Neural progenitor cell (in vitro differentiated cells): ENCODE data around the gene LARGE1. TPM values are rescaled to one million over a fixed set of nuclear protein-coding genes. Genes with fewer than 3 reads are reported as not detected.
A peak's percentile ranks its signal among the peaks of the same experiment; 100 is the strongest.

Experiments used
- DNase-seq: peaks from one replicate; pipeline ENCODE4 v3.0.0-alpha.2; 2016; ENCODE audit warnings: low spot score
- H2AFZ ChIP-seq: fragments of 200-600 bp; sonication (generic); replicated peaks from 2 replicates; pipeline ENCODE4 v1.6.1; 2016; ENCODE audit warnings: antibody characterized with exemption
- H3F3A ChIP-seq: fragments of 200-600 bp; sonication (generic); 2 replicates; pipeline ENCODE4 v1.6.1; 2016; ENCODE audit warnings: antibody characterized with exemption, low read depth
- H3K27ac ChIP-seq: fragments of 200-600 bp; sonication (generic); 2 replicates; pipeline ENCODE4 v1.5.1; 2016; ENCODE audit warnings: mild to moderate bottlenecking
- H3K27me3 ChIP-seq: fragments of 200-600 bp; sonication (generic); 2 replicates; pipeline ENCODE4 v1.6.1; 2016; ENCODE audit warnings: mild to moderate bottlenecking, moderate library complexity
- H3K36me3 ChIP-seq: fragments of 200-600 bp; sonication (generic); 2 replicates; pipeline ENCODE4 v1.5.1; 2016
- H3K4me1 ChIP-seq: fragments of 200-600 bp; sonication (generic); 2 replicates; pipeline ENCODE4 v1.6.1; 2016; ENCODE audit warnings: mixed run types
- H3K4me2 ChIP-seq: fragments of 200-600 bp; sonication (generic); 2 replicates; pipeline ENCODE4 v1.6.1; 2016
- H3K4me3 ChIP-seq: fragments of 200-600 bp; sonication (generic); 2 replicates; pipeline ENCODE4 v1.5.1; 2016
- H3K79me2 ChIP-seq: fragments of 200-600 bp; sonication (generic); 2 replicates; pipeline ENCODE4 v1.6.1; 2016; ENCODE audit warnings: low read depth
- H3K9ac ChIP-seq: fragments of 200-600 bp; sonication (generic); 2 replicates; pipeline ENCODE4 v1.6.1; 2016
- H3K9me3 ChIP-seq: fragments of 200-600 bp; sonication (generic); 2 replicates; pipeline ENCODE4 v1.5.1; 2016; ENCODE audit warnings: low read depth
- H4K20me1 ChIP-seq: fragments of 200-600 bp; sonication (generic); 2 replicates; pipeline ENCODE4 v1.6.1; 2016; ENCODE audit warnings: low read depth
- H3K27ac Mint-ChIP-seq: 3 replicates; pipeline ENCODE4 v1.8.0; 2021; ENCODE audit warnings: mixed read lengths
- H3K27me3 Mint-ChIP-seq: 2 replicates; pipeline ENCODE4 v1.8.0; 2022; ENCODE audit warnings: low read depth, mild to moderate bottlenecking, inconsistent platforms, moderate library complexity, mixed read lengths; ENCODE audit not compliant: insufficient read depth
- H3K36me3 Mint-ChIP-seq: 3 replicates; pipeline ENCODE4 v1.8.0; 2021; ENCODE audit warnings: mixed read lengths
- H3K4me1 Mint-ChIP-seq: 3 replicates; pipeline ENCODE4 v1.8.0; 2021; ENCODE audit warnings: mixed read lengths
- H3K4me3 Mint-ChIP-seq: 3 replicates; pipeline ENCODE4 v1.8.0; 2021; ENCODE audit warnings: mild to moderate bottlenecking, moderate library complexity, mixed read lengths
- H3K9me3 Mint-ChIP-seq: 3 replicates; pipeline ENCODE4 v1.8.0; 2020; ENCODE audit warnings: mixed read lengths
- EZH2 ChIP-seq: fragments of 200-600 bp; sonication (generic); IDR thresholded peaks from 2 replicates; pipeline ENCODE4 v1.6.1; 2017; ENCODE audit warnings: antibody characterized with exemption, mild to moderate bottlenecking, moderate library complexity
- EZH2phosphoT487 ChIP-seq: fragments of 200-600 bp; sonication (generic); IDR thresholded peaks from 2 replicates; pipeline ENCODE4 v1.6.1; 2017; ENCODE audit warnings: antibody characterized with exemption
- total RNA-seq: library from RNA; depleted of rRNA; stranded (reverse); fragments of >200 nt; gene quantifications from 2 replicates; pipeline ENCODE4 v1.2.3, GENCODE V29; 2015; ENCODE audit warnings: low replicate concordance
- TF ChIP-seq, protein P1 (sequence below): fragments of 200-600 bp; sonication (generic); IDR thresholded peaks from 2 replicates; pipeline ENCODE4 v1.5.1; 2017; ENCODE audit warnings: antibody characterized with exemption, mild to moderate bottlenecking

Gene LARGE1
- total RNA-seq, 1 donor from 2014 or later = 24.9 TPM

- Mint-ChIP-seq H3K9me3 (peaks cover 24% of the 10 kb centered on the region), H3K36me3 (peaks cover 30% of the 10 kb centered on the region), H3K4me1 (peaks cover 32% of the 10 kb centered on the region), H3K27me3 (peaks cover 2% of the 10 kb centered on the region), H3K4me3 (no peak overlapping the region), H3K27ac (no peak overlapping the region)
- Histone ChIP-seq H3K79me2 (peaks cover 24% of the 10 kb centered on the region), H3K9ac (no peak overlapping the region), H3K4me1 (peaks cover 9% of the 10 kb centered on the region), H4K20me1 (peaks cover 8% of the 10 kb centered on the region), H2AFZ (no peak overlapping the region), H3K9me3 (no peaks in the 10 kb centered on the region), H3K4me3 (no peak overlapping the region), H3K27me3 (no peaks in the 10 kb centered on the region), H3F3A (peaks cover 7% of the 10 kb centered on the region), H3K27ac (no peak overlapping the region), H3K36me3 (no peaks in the 10 kb centered on the region), H3K4me2 (no peak overlapping the region)
- TF ChIP-seq, protein P1, sequence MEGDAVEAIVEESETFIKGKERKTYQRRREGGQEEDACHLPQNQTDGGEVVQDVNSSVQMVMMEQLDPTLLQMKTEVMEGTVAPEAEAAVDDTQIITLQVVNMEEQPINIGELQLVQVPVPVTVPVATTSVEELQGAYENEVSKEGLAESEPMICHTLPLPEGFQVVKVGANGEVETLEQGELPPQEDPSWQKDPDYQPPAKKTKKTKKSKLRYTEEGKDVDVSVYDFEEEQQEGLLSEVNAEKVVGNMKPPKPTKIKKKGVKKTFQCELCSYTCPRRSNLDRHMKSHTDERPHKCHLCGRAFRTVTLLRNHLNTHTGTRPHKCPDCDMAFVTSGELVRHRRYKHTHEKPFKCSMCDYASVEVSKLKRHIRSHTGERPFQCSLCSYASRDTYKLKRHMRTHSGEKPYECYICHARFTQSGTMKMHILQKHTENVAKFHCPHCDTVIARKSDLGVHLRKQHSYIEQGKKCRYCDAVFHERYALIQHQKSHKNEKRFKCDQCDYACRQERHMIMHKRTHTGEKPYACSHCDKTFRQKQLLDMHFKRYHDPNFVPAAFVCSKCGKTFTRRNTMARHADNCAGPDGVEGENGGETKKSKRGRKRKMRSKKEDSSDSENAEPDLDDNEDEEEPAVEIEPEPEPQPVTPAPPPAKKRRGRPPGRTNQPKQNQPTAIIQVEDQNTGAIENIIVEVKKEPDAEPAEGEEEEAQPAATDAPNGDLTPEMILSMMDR = no peak
- TF ChIP-seq EZH2 (no peak), EZH2phosphoT487 (no peak)
- no peak for DNase-seq
Measured at GRCh38 chr22:33707581-33707980, 212.7 kb downstream of the LARGE1 start.

GRCh38 chr22:33706100-33706499, 214.2 kb downstream of the LARGE1 start:
- Mint-ChIP-seq H3K27me3 (peaks cover 5% of the 10 kb centered on the region), H3K27ac (no peak overlapping the region), H3K9me3 (peaks cover 22% of the 10 kb centered on the region), H3K36me3 (peaks cover 29% of the 10 kb centered on the region), H3K4me3 (no peak overlapping the region), H3K4me1 (peaks cover 20% of the 10 kb centered on the region)
- Histone ChIP-seq H3K4me1 (peaks cover 13% of the 10 kb centered on the region), H3K36me3 (no peaks in the 10 kb centered on the region), H3K79me2 (peaks cover 24% of the 10 kb centered on the region), H3K4me2 (no peak overlapping the region), H4K20me1 (peaks cover 8% of the 10 kb centered on the region), H3K27ac (no peak overlapping the region), H3F3A (peaks cover 7% of the 10 kb centered on the region), H3K9me3 (no peaks in the 10 kb centered on the region), H3K27me3 (no peaks in the 10 kb centered on the region), H3K9ac (no peak overlapping the region), H3K4me3 (no peak overlapping the region), H2AFZ (no peak overlapping the region)
- TF ChIP-seq EZH2 (no peak), EZH2phosphoT487 (no peak)
- TF ChIP-seq, protein P1 = no peak
- peak; percentile 33 for DNase-seq

DNA sequence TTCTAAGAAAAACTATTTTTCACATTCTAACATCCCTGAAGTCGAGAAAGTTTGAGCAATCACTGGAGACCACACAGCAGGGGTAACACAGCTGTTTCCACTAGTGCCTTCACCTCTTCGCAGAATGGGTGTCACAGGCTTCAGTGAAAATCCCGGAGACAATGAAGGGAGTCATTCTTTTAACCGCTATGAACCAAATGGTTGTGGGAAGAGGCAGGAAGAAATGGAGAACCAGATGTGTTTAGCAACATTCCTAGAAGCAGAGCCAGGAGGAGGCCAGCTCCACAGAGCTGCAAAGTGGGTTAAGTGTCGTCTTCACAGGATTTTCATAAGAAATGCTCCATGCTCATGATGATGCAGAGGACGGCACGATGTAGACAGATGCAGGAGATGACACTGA, 221.1 kb downstream of the LARGE1 start:
- H3K27ac Mint-ChIP-seq = no peak overlapping the region
- H3K9me3 Mint-ChIP-seq = peaks cover 11% of the 10 kb centered on the region
- Histone ChIP-seq H3K4me1 (peaks cover 5% of the 10 kb centered on the region), H3K27ac (no peak overlapping the region), H3K4me3 (no peak overlapping the region), H3K9me3 (no peaks in the 10 kb centered on the region), H3F3A (no peaks in the 10 kb centered on the region), H3K9ac (no peak overlapping the region), H3K27me3 (no peaks in the 10 kb centered on the region), H3K36me3 (no peaks in the 10 kb centered on the region), H3K4me2 (no peak overlapping the region), H3K79me2 (peaks cover 6% of the 10 kb centered on the region), H2AFZ (no peak overlapping the region), H4K20me1 (no peaks in the 10 kb centered on the region)
- H3K4me1 Mint-ChIP-seq = peaks cover 7% of the 10 kb centered on the region
- no peak for TF ChIP-seq EZH2phosphoT487
- TF ChIP-seq, protein P1 = no peak
- no peak for TF ChIP-seq EZH2
- H3K4me3 Mint-ChIP-seq = no peak overlapping the region
- peaks cover 21% of the 10 kb centered on the region for H3K36me3 Mint-ChIP-seq
- peaks cover 4% of the 10 kb centered on the region for H3K27me3 Mint-ChIP-seq
- no peak for DNase-seq
